Measurements from ENCODE around the gene SLC4A4.

The SLC4A4 gene

GRCh38 chr4:71338846-71339593 lies at the start of gene SLC4A4:
SLC4A4 (plus strand) TSS chr4:71339020.
- TF ChIP-seq EZH2phosphoT487 (IDR thresholded peaks at IDR 0.05; ENCODE audit: borderline replicate concordance, low read length) = no peak
- TF ChIP-seq CTCF (IDR thresholded peaks at IDR 0.05; ENCODE audit: low read depth, low read length, poor library complexity, severe bottlenecking) = no peak
- Histone ChIP-seq H3K4me3 (ENCODE audit: low read length) (no peak within 1 kb of the TSS), H3K4me2 (ENCODE audit: low read length) (no peak within 1 kb of the TSS), H3K27ac (ENCODE audit: low read depth, low read length) (no peak within 1 kb of the TSS), H3K9me2 (replicated peaks; ENCODE audit: control insufficient read depth, low read length) (no peaks in the 10 kb centered on the region), H3K36me3 (ENCODE audit: control insufficient read depth, low read length) (no peaks in the 10 kb centered on the region), H3K9me3 (ENCODE audit: control insufficient read depth, insufficient read depth, low read length) (no peaks in the 10 kb centered on the region), H3K79me2 (ENCODE audit: control insufficient read depth, low read length) (no peaks in the 10 kb centered on the region), H3K27me3 (ENCODE audit: control insufficient read depth, low read length) (no peaks in the 10 kb centered on the region), H3F3A (ENCODE audit: control insufficient read depth, insufficient read depth) (no peaks in the 10 kb centered on the region), H3K4me1 (ENCODE audit: control insufficient read depth, low read length) (no peaks in the 10 kb centered on the region), H4K20me1 (ENCODE audit: control insufficient read depth, insufficient read depth, low read depth, low read length) (no peaks in the 10 kb centered on the region)

GRCh38 chr4:71290074-71290473 lies 48.7 kb upstream of the SLC4A4 start:
- Histone ChIP-seq H3K27ac (ENCODE audit: low read depth, low read length) (no peak overlapping the region), H3K27me3 (ENCODE audit: control insufficient read depth, low read length) (no peaks in the 10 kb centered on the region), H3K79me2 (ENCODE audit: control insufficient read depth, low read length) (no peaks in the 10 kb centered on the region), H3K4me2 (ENCODE audit: low read length) (no peak overlapping the region), H3K4me3 (ENCODE audit: low read length) (no peak overlapping the region), H3K36me3 (ENCODE audit: control insufficient read depth, low read length) (no peaks in the 10 kb centered on the region), H4K20me1 (ENCODE audit: control insufficient read depth, insufficient read depth, low read depth, low read length) (no peaks in the 10 kb centered on the region), H3F3A (ENCODE audit: control insufficient read depth, insufficient read depth) (no peaks in the 10 kb centered on the region), H3K9me2 (replicated peaks; ENCODE audit: control insufficient read depth, low read length) (no peaks in the 10 kb centered on the region), H3K9me3 (ENCODE audit: control insufficient read depth, insufficient read depth, low read length) (no peaks in the 10 kb centered on the region), H3K4me1 (ENCODE audit: control insufficient read depth, low read length) (no peaks in the 10 kb centered on the region)
- TF ChIP-seq EZH2phosphoT487 (IDR thresholded peaks at IDR 0.05; ENCODE audit: borderline replicate concordance, low read length) = no peak

- no peaks in the 10 kb centered on the region for H3K9me2 ChIP-seq (replicated peaks; ENCODE audit: control insufficient read depth, low read length)
- H3K4me2 ChIP-seq (ENCODE audit: low read length) = no peak overlapping the region
- H3F3A ChIP-seq (ENCODE audit: control insufficient read depth, insufficient read depth) = no peaks in the 10 kb centered on the region
- H4K20me1 ChIP-seq (ENCODE audit: control insufficient read depth, insufficient read depth, low read depth, low read length) = no peaks in the 10 kb centered on the region
- H3K4me1 ChIP-seq (ENCODE audit: control insufficient read depth, low read length) = no peaks in the 10 kb centered on the region
- TF ChIP-seq CTCF (IDR thresholded peaks at IDR 0.05; ENCODE audit: low read depth, low read length, poor library complexity, severe bottlenecking) (no peak), EZH2phosphoT487 (IDR thresholded peaks at IDR 0.05; ENCODE audit: borderline replicate concordance, low read length) (no peak)
- H3K27me3 ChIP-seq (ENCODE audit: control insufficient read depth, low read length) = no peaks in the 10 kb centered on the region
- no peak overlapping the region for H3K27ac ChIP-seq (ENCODE audit: low read depth, low read length)
- no peaks in the 10 kb centered on the region for H3K9me3 ChIP-seq (ENCODE audit: control insufficient read depth, insufficient read depth, low read length)
- no peaks in the 10 kb centered on the region for H3K36me3 ChIP-seq (ENCODE audit: control insufficient read depth, low read length)
- H3K4me3 ChIP-seq (ENCODE audit: low read length) = no peak overlapping the region
- H3K79me2 ChIP-seq (ENCODE audit: control insufficient read depth, low read length) = no peaks in the 10 kb centered on the region
Observed at GRCh38 chr4:71290476-71290875, 48.3 kb upstream of the SLC4A4 start.

- H3K4me3 ChIP-seq (ENCODE audit: low read length) = no peak overlapping the region
- TF ChIP-seq CTCF (IDR thresholded peaks at IDR 0.05; ENCODE audit: low read depth, low read length, poor library complexity, severe bottlenecking) (no peak), EZH2phosphoT487 (IDR thresholded peaks at IDR 0.05; ENCODE audit: borderline replicate concordance, low read length) (no peak)
Observed at GRCh38 chr4:71292228-71292627, 46.6 kb upstream of the SLC4A4 start.

More at GRCh38 chr4:71292228-71292627, 46.6 kb upstream of the SLC4A4 start:
- no peaks in the 10 kb centered on the region for H4K20me1 ChIP-seq (ENCODE audit: control insufficient read depth, insufficient read depth, low read depth, low read length)
- no peak overlapping the region for H3K27ac ChIP-seq (ENCODE audit: low read depth, low read length)
- no peaks in the 10 kb centered on the region for H3K79me2 ChIP-seq (ENCODE audit: control insufficient read depth, low read length)
- no peaks in the 10 kb centered on the region for H3K9me2 ChIP-seq (replicated peaks; ENCODE audit: control insufficient read depth, low read length)
- no peaks in the 10 kb centered on the region for H3K9me3 ChIP-seq (ENCODE audit: control insufficient read depth, insufficient read depth, low read length)
- H3K36me3 ChIP-seq (ENCODE audit: control insufficient read depth, low read length) = no peaks in the 10 kb centered on the region
- H3K4me2 ChIP-seq (ENCODE audit: low read length) = no peak overlapping the region
- H3K27me3 ChIP-seq (ENCODE audit: control insufficient read depth, low read length) = no peaks in the 10 kb centered on the region
- no peaks in the 10 kb centered on the region for H3K4me1 ChIP-seq (ENCODE audit: control insufficient read depth, low read length)
- H3F3A ChIP-seq (ENCODE audit: control insufficient read depth, insufficient read depth) = no peaks in the 10 kb centered on the region
